GM19025 (cell line): Measurements from ENCODE around the gene TAB3.
"Not testable (repeated sequence)": the region's sequence is repeated elsewhere in the genome, so short reads cannot be mapped to it uniquely, and the experiment has no call there.

Experiments used
- ATAC-seq: cut with Tn5 transposase; IDR thresholded peaks from one replicate; pipeline ENCODE4 v1.9.1; 2021; ENCODE audit warnings: mild to moderate bottlenecking, low read depth, moderate library complexity; ENCODE audit not compliant: unreplicated experiment

TAB3 gene

GRCh38 chrX:30822068-30822681 is 66.9 kb downstream of the TAB3 start:
- ATAC-seq: peak; percentile 73

GRCh38 chrX:30821116-30821515 is 67.9 kb downstream of the TAB3 start:
- ATAC-seq: no peak

- no peak for ATAC-seq
Observed at GRCh38 chrX:30819080-30819479, 70.0 kb downstream of the TAB3 start.

- ATAC-seq: no peak
Observed at GRCh38 chrX:30816079-30816478, 73.0 kb downstream of the TAB3 start.

GRCh38 chrX:30814978-30815377 is 74.1 kb downstream of the TAB3 start:
- ATAC-seq: no peak

- ATAC-seq: peak; percentile 99
Observed at GRCh38 chrX:30812326-30812725, 76.7 kb downstream of the TAB3 start.

GRCh38 chrX:30806187-30806728 is 82.8 kb downstream of the TAB3 start:
- no peak for ATAC-seq

- no peak for ATAC-seq
Observed at GRCh38 chrX:30804462-30804861, 84.6 kb downstream of the TAB3 start.

- no peak for ATAC-seq
Observed at GRCh38 chrX:30800901-30801300, 88.2 kb downstream of the TAB3 start.

GRCh38 chrX:30799327-30799726 is 89.7 kb downstream of the TAB3 start:
- no peak for ATAC-seq

- no peak for ATAC-seq
Observed at GRCh38 chrX:30798810-30799209, 90.2 kb downstream of the TAB3 start.

GRCh38 chrX:30797301-30797700 is 91.8 kb downstream of the TAB3 start:
- ATAC-seq: not testable (repeated sequence)

- ATAC-seq: no peak
Observed at GRCh38 chrX:30795981-30796958, 92.8 kb downstream of the TAB3 start.

- ATAC-seq: no peak
Observed at GRCh38 chrX:30794497-30794896, 94.6 kb downstream of the TAB3 start.

GRCh38 chrX:30793767-30794103 is 95.3 kb downstream of the TAB3 start:
- no peak for ATAC-seq

- ATAC-seq: no peak
Observed at GRCh38 chrX:30793075-30793766, 95.8 kb downstream of the TAB3 start.

GRCh38 chrX:30791296-30792278 is 97.5 kb downstream of the TAB3 start:
- ATAC-seq: no peak

- ATAC-seq: no peak
Observed at GRCh38 chrX:30787012-30787411, 102.0 kb downstream of the TAB3 start.

GRCh38 chrX:30786374-30786773 is 102.7 kb downstream of the TAB3 start:
- no peak for ATAC-seq
